GM12874 (cell line): ENCODE measurements around the gene SLF2.

Experiments used
- TF ChIP-seq, protein P1 (sequence below): IDR thresholded peaks from 2 replicates; pipeline ENCODE4 v1.5.1; 2011; ENCODE audit warnings: low read depth, mild to moderate bottlenecking, control low read depth, low read length, moderate library complexity; ENCODE audit not compliant: insufficient read depth

Gene SLF2

GRCh38 chr10:101005361-101005760 lies 92.6 kb downstream of the SLF2 start:
- TF ChIP-seq, protein P1, sequence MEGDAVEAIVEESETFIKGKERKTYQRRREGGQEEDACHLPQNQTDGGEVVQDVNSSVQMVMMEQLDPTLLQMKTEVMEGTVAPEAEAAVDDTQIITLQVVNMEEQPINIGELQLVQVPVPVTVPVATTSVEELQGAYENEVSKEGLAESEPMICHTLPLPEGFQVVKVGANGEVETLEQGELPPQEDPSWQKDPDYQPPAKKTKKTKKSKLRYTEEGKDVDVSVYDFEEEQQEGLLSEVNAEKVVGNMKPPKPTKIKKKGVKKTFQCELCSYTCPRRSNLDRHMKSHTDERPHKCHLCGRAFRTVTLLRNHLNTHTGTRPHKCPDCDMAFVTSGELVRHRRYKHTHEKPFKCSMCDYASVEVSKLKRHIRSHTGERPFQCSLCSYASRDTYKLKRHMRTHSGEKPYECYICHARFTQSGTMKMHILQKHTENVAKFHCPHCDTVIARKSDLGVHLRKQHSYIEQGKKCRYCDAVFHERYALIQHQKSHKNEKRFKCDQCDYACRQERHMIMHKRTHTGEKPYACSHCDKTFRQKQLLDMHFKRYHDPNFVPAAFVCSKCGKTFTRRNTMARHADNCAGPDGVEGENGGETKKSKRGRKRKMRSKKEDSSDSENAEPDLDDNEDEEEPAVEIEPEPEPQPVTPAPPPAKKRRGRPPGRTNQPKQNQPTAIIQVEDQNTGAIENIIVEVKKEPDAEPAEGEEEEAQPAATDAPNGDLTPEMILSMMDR: no peak

DNA sequence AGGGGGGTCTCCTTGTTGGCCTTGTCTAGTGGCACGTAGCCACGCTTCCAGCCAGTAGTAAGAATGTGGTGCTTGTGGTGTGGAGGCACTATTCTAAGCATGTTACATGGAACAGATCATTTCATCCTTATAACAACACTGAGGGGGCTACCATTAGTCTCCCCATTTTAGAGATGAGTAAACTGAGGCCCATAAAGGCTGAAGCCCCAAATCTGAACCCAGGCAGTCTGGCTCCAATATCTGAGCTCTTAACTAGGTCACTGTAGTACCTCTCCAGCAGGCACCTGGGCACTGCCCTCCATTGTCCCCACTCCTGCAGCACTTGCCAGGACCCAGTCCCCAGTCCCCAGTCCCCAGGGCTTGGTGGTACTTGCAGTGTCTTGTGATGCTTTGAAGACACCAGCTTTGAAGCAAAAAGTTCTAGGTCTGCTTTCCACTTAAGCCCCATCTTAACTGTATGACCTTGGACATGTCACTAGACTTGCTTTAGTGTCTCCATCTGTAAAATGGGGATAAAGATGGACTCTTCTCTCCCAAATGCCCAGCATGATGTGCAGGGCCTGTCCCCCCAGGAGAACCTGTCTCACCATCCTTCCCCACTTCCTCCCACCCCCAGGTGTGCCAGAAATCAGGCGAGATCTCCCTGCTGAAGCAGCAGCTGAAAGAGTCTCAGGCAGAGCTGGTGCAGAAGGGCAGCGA lies 93.3 kb downstream of the SLF2 start:
- TF ChIP-seq, protein P1: no peak

GRCh38 chr10:101006593-101007098 lies 93.9 kb downstream of the SLF2 start:
- TF ChIP-seq, protein P1: no peak

DNA sequence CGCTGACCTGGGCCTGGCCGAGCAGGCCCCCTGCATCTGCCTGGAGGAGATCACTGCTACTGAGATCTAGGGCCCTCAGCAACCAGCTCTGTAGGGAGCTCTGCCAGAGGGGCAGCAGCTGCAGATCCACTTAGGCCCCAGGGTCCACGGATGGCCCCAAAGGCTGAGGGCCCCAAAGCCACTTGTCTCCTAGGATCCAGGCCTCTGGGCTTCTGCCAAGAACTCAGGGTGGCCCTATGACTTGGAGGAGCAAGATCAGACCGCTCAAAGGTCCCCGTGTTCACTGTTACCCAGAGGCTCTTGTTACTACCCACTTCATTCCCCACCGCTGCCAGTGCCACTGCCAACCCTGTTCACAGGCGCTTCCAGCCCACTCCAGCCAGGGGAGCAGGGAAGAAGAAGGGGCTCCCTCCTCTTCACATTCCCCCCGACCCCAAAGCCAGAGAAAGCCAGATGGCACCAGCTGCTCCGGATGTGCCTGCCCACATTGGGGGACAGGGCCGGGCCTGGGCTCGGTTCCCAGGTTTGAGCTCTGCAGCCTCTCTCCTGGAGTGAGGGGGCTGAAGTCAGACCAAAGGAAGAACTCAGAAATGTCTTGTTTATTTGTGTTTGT lies 94.4 kb downstream of the SLF2 start:
- TF ChIP-seq, protein P1: no peak

DNA sequence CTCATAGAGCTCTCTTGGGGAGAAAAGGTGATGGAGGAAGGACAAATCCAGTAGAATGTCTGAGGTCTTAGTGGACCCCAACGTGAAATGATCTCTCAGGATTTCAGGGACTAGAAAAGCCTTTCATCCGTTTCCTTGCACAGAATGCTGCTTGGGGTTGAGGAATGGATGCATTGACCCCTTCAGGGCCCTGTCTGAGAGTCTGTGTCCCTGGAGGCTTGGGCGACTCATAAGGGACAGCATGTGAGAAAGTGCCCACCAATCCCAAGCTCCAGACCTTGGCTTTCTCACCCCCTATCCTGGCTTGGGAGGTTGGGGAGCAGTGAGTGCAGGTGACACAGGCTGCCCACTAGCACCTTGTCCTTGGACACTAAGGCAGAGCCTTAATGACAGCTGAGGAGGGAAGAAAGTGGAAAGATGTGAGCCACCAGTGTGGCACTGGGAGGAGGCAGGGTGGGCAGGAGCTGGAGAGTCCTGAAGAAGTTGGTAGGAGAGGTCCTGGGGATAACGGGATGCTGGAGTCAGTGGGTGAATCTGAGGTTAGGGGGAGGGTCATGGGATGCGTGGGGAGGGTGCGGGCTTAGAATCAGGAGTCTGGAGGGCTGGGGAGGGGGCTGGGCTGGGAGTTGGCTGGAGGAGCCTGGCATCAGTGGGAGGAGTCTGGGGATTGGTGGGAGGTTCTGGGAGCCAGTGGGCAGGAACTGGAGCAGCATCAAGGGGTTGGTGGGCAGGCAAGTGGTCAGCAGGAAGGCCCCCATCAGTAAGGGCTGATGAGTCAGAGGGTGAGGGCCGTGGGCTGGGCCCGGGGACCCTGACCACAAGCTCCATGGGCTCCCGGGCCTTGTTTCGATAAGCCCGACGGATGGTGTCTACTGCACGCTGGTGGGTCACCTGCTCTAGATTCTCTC lies 95.4 kb downstream of the SLF2 start:
- TF ChIP-seq, protein P1: no peak

DNA sequence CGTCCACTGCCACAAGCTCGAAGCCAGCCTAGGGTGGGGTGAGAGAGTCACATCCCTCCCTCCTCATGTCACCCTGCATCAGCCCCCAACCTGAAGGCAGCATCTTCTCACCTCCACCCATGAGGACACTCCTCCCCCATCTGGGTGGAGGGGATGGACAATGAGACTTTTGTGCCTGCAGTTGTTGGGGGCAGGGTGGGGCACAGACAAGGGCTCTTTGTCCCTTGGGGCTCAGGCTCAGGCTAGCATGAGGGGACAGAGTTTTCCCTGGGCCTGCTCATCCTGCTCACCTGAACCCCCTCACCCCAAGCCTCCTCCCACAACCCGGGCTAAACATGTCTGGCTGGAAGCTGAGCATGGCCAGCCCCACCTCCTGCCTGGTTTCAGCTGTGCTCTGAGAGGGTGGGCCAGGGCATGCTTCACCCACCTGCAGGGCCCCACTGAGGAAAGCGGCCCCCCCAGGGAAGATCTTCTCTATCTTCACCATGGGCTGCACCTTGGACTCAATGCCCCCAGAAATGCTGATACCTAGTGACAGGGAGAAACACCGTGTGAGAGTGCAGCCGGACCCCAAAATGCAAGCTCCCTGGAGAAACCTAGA lies 96.2 kb downstream of the SLF2 start:
- TF ChIP-seq, protein P1: no peak
